NCI-H1105 (cell line): Measurements from ENCODE around the gene BBS7.

Source experiments
- DNase-seq: peaks from one replicate; lab custom pipeline; 2025; lab: John Stamatoyannopoulos, UW

The BBS7 gene

GRCh38 chr4:121869841-121870822 lies at the start of gene BBS7:
TSS of gene BBS7 (minus strand) at chr4:121870474. CDS start at chr4:121870313, 161 bp downstream.
- DNase-seq = peak; percentile 92

- DNase-seq = no peak
These were observed 43.4 kb upstream of the BBS7 start for GRCh38 chr4:121913667-121914066.

GRCh38 chr4:121908346-121908745 lies 38.1 kb upstream of the BBS7 start:
- DNase-seq = no peak

- DNase-seq = no peak
These were observed 30.1 kb upstream of the BBS7 start for GRCh38 chr4:121900132-121900983.

- DNase-seq = no peak
These were observed 27.9 kb upstream of the BBS7 start for GRCh38 chr4:121898150-121898549.

GRCh38 chr4:121888134-121888533 lies 17.9 kb upstream of the BBS7 start:
- no peak for DNase-seq

GRCh38 chr4:121885115-121885514 lies 14.8 kb upstream of the BBS7 start:
- no peak for DNase-seq

- DNase-seq = no peak
These were observed 10.9 kb upstream of the BBS7 start for GRCh38 chr4:121881158-121881557.

- DNase-seq = no peak
These were observed 8.9 kb upstream of the BBS7 start for GRCh38 chr4:121879135-121879534.

- no peak for DNase-seq
These were observed 6.9 kb upstream of the BBS7 start for GRCh38 chr4:121877041-121877773.

GRCh38 chr4:121876070-121876469 lies 5.8 kb upstream of the BBS7 start:
- DNase-seq = no peak

- no peak for DNase-seq
These were observed 5.4 kb upstream of the BBS7 start for GRCh38 chr4:121875652-121876051.

- no peak for DNase-seq
These were observed 3.3 kb upstream of the BBS7 start for GRCh38 chr4:121873604-121874003.

GRCh38 chr4:121863799-121864198 lies 6.5 kb downstream of the BBS7 start:
- no peak for DNase-seq

- no peak for DNase-seq
These were observed 8.8 kb downstream of the BBS7 start for GRCh38 chr4:121861426-121861825.

GRCh38 chr4:121860121-121860520 lies 10.2 kb downstream of the BBS7 start:
- no peak for DNase-seq

- no peak for DNase-seq
These were observed 18.9 kb downstream of the BBS7 start for GRCh38 chr4:121851354-121851753.

- DNase-seq = no peak
These were observed 23.6 kb downstream of the BBS7 start for GRCh38 chr4:121846662-121847061.

- DNase-seq = no peak
These were observed 27.4 kb downstream of the BBS7 start for GRCh38 chr4:121842862-121843261.

- DNase-seq = no peak
These were observed 32.1 kb downstream of the BBS7 start for GRCh38 chr4:121838136-121838535.

- no peak for DNase-seq
These were observed 40.8 kb downstream of the BBS7 start for GRCh38 chr4:121829511-121829910.

GRCh38 chr4:121827853-121828252 lies 42.4 kb downstream of the BBS7 start:
- DNase-seq = no peak
